HUES48 (cell line): ENCODE measurements around the gene PTGDR2.

Experiments
- H3K27ac ChIP-seq: one replicate; pipeline ENCODE4 v1.7.0; 2013; ENCODE audit warnings: low read depth, low read length, inconsistent platforms
- H3K27me3 ChIP-seq: 2 replicates; pipeline ENCODE4 v1.6.1; 2013; ENCODE audit warnings: mild to moderate bottlenecking, low read length; ENCODE audit not compliant: control insufficient read depth, insufficient read depth
- H3K36me3 ChIP-seq: 2 replicates; pipeline ENCODE4 v1.6.1; 2013; ENCODE audit warnings: low read length; ENCODE audit not compliant: control insufficient read depth, insufficient read depth
- H3K4me1 ChIP-seq: 2 replicates; pipeline ENCODE4 v1.6.1; 2013; ENCODE audit warnings: mild to moderate bottlenecking, low read length; ENCODE audit not compliant: control insufficient read depth, insufficient read depth
- H3K4me3 ChIP-seq: 2 replicates; pipeline ENCODE4 v1.5.1; 2013; ENCODE audit warnings: mild to moderate bottlenecking, low read depth, low read length
- H3K9ac ChIP-seq: 2 replicates; pipeline ENCODE4 v1.6.1; 2013; ENCODE audit warnings: mild to moderate bottlenecking, low read depth, low read length, moderate library complexity
- H3K9me3 ChIP-seq: 2 replicates; pipeline ENCODE4 v1.6.1; 2013; ENCODE audit warnings: low read length; ENCODE audit not compliant: control insufficient read depth, insufficient read depth

Gene PTGDR2

DNA sequence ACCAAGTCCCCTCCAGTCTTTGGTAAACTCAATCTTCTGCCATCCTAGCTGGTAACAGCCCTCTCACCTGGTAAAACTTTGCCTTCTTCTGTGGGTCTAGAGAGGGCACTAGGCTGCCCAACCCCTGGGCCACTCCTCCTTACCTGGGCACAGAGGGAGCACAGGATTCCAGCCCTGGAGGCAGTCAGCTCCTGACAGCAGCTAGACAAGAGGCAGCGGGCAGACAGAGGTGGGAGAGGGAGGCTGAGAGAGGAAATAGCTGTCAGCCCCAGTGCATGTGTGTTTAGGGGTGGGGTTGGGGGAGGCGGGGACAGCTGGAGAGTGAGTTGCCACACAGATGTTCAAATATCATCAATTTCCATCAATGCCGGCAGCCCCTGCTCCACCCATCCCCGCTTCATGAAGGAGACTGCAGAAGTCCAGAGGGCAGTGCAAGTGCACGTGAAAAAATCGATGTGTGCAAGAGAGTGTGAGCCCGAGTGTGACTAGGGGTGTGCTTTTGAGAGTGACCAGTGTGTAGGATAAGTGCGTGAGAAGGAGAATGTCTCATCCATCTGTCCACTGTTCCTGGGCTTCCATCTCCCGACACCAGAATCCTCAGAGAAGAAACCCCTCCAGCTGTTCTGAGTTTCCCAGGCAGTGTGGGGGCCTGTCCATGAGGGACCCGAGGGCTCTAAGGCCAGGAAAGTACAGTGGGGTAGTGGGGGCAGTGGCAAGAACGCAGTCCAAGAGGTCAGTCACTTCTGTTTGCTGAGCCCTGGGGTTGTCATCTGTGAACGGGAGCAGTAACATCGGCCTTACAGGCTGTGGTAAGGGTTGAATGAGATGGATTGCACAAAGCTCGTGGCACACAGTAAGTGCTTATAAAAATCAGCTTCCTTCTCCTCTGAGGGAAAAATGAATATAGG lies at the start of gene PTGDR2:
TSS of gene PTGDR2 (minus strand) at position 225 of the 908 bp plus-strand sequence. CDS start 2,228 bp downstream, outside the sequence.
- Histone ChIP-seq H3K4me3 (no peak within 1 kb of the TSS), H3K9ac (no peak within 1 kb of the TSS)

DNA sequence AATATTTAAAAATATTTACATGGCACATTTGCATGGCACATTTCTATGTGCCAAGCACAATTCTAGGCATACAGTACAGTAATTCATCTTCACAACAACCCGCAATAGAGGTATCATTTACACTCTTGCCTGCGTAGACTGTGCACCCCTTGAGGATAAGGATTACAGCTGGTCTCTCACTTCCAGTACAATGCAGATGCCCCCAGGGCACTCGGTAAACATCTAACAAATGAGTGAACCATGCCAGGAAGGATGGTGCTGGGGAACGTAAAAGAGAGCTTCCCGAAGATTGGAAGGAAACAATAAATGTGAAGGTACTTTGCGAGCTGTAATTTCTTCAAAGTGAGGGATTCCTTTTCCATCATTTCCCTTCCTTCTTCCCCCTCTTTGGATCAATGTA lies 49.3 kb upstream of the PTGDR2 start:
- Histone ChIP-seq H3K9me3 (no peaks in the 10 kb centered on the region), H3K4me1 (peaks cover 8% of the 10 kb centered on the region), H3K27me3 (peaks cover 6% of the 10 kb centered on the region; the same call in 1 of the 2 replicates), H3K9ac (peak overlapping the region; percentile 84; the same call in 1 of the 2 replicates), H3K4me3 (peak overlapping the region; percentile 96), H3K27ac (no peak overlapping the region), H3K36me3 (peaks cover 42% of the 10 kb centered on the region)

More for the DNA sequence above, at the start of gene PTGDR2:
- Histone ChIP-seq H3K27me3 (peaks cover 32% of the 10 kb centered on the region), H3K36me3 (peaks cover 6% of the 10 kb centered on the region), H3K4me1 (peaks cover 6% of the 10 kb centered on the region), H3K27ac (no peak within 1 kb of the TSS), H3K9me3 (no peaks in the 10 kb centered on the region)

DNA sequence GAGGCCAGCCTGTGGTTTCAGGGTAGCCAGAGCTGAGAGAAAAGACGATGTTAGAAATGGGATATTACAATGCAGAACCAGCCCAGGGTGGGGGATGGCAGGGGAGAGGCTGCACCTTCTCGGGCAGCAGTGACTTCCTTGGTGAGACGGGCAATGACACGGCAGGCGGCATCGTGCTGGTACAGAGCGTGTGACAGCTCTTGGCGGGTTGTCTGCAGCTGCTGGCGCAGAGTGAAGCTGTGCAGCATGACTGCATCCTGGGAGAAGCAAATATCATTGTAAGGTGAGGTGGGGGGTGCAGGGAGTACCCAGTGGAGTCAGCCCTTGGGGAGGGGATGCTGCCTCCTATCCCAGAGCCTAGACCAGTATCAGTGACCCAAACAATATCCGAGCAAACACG lies 46.9 kb upstream of the PTGDR2 start:
- H3K27ac ChIP-seq, result no peak overlapping the region
- peaks cover 8% of the 10 kb centered on the region for H3K4me1 ChIP-seq
- H3K27me3 ChIP-seq, result no peaks in the 10 kb centered on the region
- H3K9ac ChIP-seq, result no peak overlapping the region
- peaks cover 64% of the 10 kb centered on the region for H3K36me3 ChIP-seq
- no peaks in the 10 kb centered on the region for H3K9me3 ChIP-seq
- H3K4me3 ChIP-seq, result no peak overlapping the region

- Histone ChIP-seq H3K4me1 (peaks cover 8% of the 10 kb centered on the region), H3K27ac (no peak overlapping the region), H3K9ac (no peak overlapping the region), H3K36me3 (peaks cover 82% of the 10 kb centered on the region), H3K9me3 (no peaks in the 10 kb centered on the region), H3K4me3 (no peak overlapping the region), H3K27me3 (no peaks in the 10 kb centered on the region)
Observed at GRCh38 chr11:60900673-60901404, 45.1 kb upstream of the PTGDR2 start.

DNA sequence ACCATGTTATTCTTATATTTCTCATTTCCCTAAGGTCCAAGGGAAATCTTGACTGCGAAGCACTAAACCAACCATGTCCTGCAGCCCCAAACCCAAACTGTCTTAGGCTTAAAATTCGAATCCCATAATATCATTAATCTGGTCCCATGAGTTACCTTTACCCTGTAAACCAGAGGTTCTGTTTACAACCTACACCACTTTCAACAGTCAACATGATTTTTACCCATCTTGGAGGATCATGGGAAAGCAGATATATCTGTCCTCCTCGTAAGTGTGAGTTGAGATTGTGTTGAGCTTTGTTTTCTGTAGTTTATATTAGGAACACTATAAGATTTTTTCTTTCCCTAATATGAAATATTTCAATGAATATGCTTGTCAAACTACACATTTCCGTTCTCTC lies 44.2 kb upstream of the PTGDR2 start:
- H3K4me3 ChIP-seq, result no peak overlapping the region
- H3K9ac ChIP-seq, result no peak overlapping the region
- no peak overlapping the region for H3K27ac ChIP-seq
- H3K9me3 ChIP-seq, result no peaks in the 10 kb centered on the region
- no peaks in the 10 kb centered on the region for H3K27me3 ChIP-seq
- H3K36me3 ChIP-seq, result peaks cover 91% of the 10 kb centered on the region
- peaks cover 4% of the 10 kb centered on the region for H3K4me1 ChIP-seq

GRCh38 chr11:60899046-60899936 lies 43.5 kb upstream of the PTGDR2 start:
- no peak overlapping the region for H3K27ac ChIP-seq
- no peak overlapping the region; the same call in 1 of the 2 replicates for H3K9ac ChIP-seq
- H3K4me1 ChIP-seq, result no peaks in the 10 kb centered on the region
- H3K4me3 ChIP-seq, result no peak overlapping the region
- peaks cover 98% of the 10 kb centered on the region for H3K36me3 ChIP-seq
- no peaks in the 10 kb centered on the region for H3K27me3 ChIP-seq
- no peaks in the 10 kb centered on the region for H3K9me3 ChIP-seq

DNA sequence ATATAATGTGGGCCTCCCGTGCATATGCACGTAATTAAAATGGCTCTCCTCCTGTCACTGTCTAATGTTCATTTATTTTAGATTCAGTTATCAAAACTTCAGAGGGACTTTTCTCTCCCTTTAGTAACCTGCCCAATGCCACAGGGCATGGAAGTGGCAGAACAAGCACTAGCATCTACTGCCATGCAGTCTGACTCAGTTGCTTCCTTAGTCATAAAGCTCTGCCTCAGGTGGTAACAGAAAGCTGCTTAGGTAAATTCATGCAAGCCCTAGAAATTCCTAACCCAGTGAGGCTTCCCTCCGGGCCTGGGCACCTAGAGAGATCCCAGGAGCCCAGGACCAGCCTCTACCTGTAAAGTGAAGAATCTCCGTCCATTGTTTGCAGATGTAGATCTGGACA lies 41.7 kb upstream of the PTGDR2 start:
- Histone ChIP-seq H3K27me3 (no peaks in the 10 kb centered on the region), H3K27ac (no peak overlapping the region), H3K36me3 (peaks cover 93% of the 10 kb centered on the region), H3K4me1 (no peaks in the 10 kb centered on the region), H3K4me3 (no peak overlapping the region), H3K9me3 (no peaks in the 10 kb centered on the region), H3K9ac (no peak overlapping the region)

- no peaks in the 10 kb centered on the region for H3K27me3 ChIP-seq
- no peaks in the 10 kb centered on the region for H3K4me1 ChIP-seq
- peaks cover 91% of the 10 kb centered on the region for H3K36me3 ChIP-seq
- no peak overlapping the region for H3K27ac ChIP-seq
- no peak overlapping the region for H3K4me3 ChIP-seq
- no peaks in the 10 kb centered on the region for H3K9me3 ChIP-seq
- no peak overlapping the region for H3K9ac ChIP-seq
Observed at GRCh38 chr11:60895687-60896086, 39.9 kb upstream of the PTGDR2 start.

DNA sequence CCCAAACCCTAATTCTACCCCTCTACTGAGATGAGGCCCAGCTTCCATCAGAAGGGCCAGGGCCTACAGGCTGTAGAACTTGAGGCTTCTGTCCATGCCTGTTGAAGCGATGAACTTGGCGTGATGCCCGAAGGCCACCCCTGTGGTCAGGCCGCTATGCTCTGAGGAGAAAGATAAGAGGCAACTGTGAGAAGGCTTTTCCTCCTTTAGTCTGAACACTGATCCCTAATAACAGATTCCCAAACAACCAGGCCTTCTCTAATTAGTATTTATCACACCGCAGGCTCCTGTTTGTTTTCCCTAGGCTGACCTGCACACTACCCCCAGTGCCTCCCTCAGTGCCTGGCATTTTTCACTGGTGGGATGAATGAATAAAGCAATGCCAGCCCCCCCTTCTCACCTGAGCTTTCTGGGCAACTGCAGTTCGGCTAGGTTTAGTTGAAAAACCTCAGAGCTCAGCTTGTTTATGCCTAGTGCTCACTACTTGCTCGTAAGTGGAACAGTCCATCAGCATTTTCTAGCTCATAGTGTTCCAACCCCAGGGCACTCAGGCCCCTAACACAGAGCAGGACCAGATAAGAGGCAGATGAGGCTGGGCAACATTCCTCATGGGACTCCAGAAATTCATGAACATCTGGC lies 35.5 kb upstream of the PTGDR2 start:
- no peak overlapping the region for H3K9ac ChIP-seq
- no peaks in the 10 kb centered on the region for H3K9me3 ChIP-seq
- no peak overlapping the region for H3K4me3 ChIP-seq
- H3K27me3 ChIP-seq, result no peaks in the 10 kb centered on the region
- H3K36me3 ChIP-seq, result peaks cover 57% of the 10 kb centered on the region
- H3K4me1 ChIP-seq, result no peaks in the 10 kb centered on the region
- no peak overlapping the region for H3K27ac ChIP-seq

DNA sequence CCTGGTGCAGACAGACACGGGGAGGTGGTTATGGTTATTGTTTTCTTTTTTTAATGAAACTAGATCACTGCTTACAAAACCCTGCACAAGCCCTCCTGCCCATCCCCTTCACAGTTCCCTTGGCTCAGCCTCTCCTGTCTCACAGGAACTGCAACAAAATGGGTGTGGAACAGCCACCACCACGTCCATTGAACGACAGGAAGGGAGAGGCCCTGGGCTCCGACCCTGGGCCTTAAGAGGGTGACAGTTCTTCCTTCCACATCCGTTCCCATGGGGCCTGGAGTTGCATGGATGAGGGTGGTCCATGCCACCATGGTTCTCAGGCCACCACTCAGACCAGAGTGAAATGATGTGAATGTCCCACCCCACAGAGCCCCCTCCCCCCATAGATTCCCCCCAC lies 34.9 kb upstream of the PTGDR2 start:
- Histone ChIP-seq H3K27ac (no peak overlapping the region), H3K27me3 (no peaks in the 10 kb centered on the region), H3K4me1 (no peaks in the 10 kb centered on the region), H3K9ac (no peak overlapping the region), H3K36me3 (peaks cover 52% of the 10 kb centered on the region), H3K9me3 (no peaks in the 10 kb centered on the region), H3K4me3 (no peak overlapping the region)
